ENCODE results near the gene THBS3. TPM values are rescaled to one million over a fixed set of nuclear protein-coding genes. Genes with fewer than 3 reads are reported as not detected.
"Not testable (repeated sequence)": the region's sequence is repeated elsewhere in the genome, so short reads cannot be mapped to it uniquely, and the experiment has no call there.

Gene THBS3
- total and polyA plus RNA-seq, 2 of the 4 experiments (the other 2 are of a cell fraction) = 15.1 to 30.4 TPM

- H4K20me1 ChIP-seq (ENCODE audit: insufficient read depth, low read length); H4K91ac ChIP-seq (ENCODE audit: insufficient read depth, low read depth, low read length); H2BK120ac ChIP-seq (ENCODE audit: low read depth, low read length); H3K14ac ChIP-seq (replicated peaks; ENCODE audit: low read depth, low read length); H3K9me3 ChIP-seq (ENCODE audit: control insufficient read depth, insufficient read depth, low read length); ATAC-seq (ENCODE audit: low read depth); H3K27ac ChIP-seq (ENCODE audit: insufficient read depth, low read length); H3K9ac ChIP-seq (ENCODE audit: low read depth, low read length); H3K9me1 ChIP-seq (ENCODE audit: insufficient read depth, low read length); H2BK5ac ChIP-seq (ENCODE audit: low read depth, low read length, poor library complexity, severe bottlenecking); POLR2A ChIA-PET (ENCODE audit: unreplicated experiment); H4K5ac ChIP-seq (ENCODE audit: low read depth, low read length); H3K36me3 ChIP-seq (ENCODE audit: control insufficient read depth, insufficient read depth, low read length); H2BK15ac ChIP-seq (ENCODE audit: low read depth, low read length); BruUV-seq (replicated peaks); H3K4me2 ChIP-seq (ENCODE audit: low read depth, low read length); H3K4me3 ChIP-seq (ENCODE audit: insufficient read depth, low read depth, low read length); H3K4ac ChIP-seq (ENCODE audit: low read depth, low read length); H2BK20ac ChIP-seq (ENCODE audit: low read depth, low read length); CTCF ChIA-PET; dilution Hi-C loops (cut with HindIII; ENCODE audit: low sequenced_read_pairs, unreplicated experiment); H3K27me3 ChIP-seq (ENCODE audit: control insufficient read depth, insufficient read depth, low read length); in situ Hi-C loops (cut with MboI; ENCODE audit: low sequenced_read_pairs); H2AFZ ChIP-seq (replicated peaks; ENCODE audit: low read length, poor library complexity); intact Hi-C loops (cut with micrococcal nuclease); H2AK9ac ChIP-seq (replicated peaks; ENCODE audit: low read depth, low read length, poor library complexity); DNase-seq; H3K23ac ChIP-seq (ENCODE audit: low read depth, low read length); H2AK5ac ChIP-seq (ENCODE audit: low read depth, low read length); H3K18ac ChIP-seq (ENCODE audit: low read depth, low read length); H3K56ac ChIP-seq (ENCODE audit: extremely low read depth, insufficient read depth, low read length): not testable (repeated sequence)
- H4K8ac ChIP-seq (ENCODE audit: low read depth in 2 of 2, low read length in 2 of 2) = peak overlapping the region; percentile 61 to 95; a peak in 1 of 4 replicates
- no CpG with 5 or more reads among the region's 10 CpGs for WGBS, 2 experiments (ENCODE audit: extremely low coverage in 2 of 2, insufficient read length in 1 of 2)
- peaks cover 15% of the 10 kb centered on the region for H3K4me1 ChIP-seq (ENCODE audit: control insufficient read depth, insufficient read depth, low read length)
- peaks cover 10 to 27% of the 10 kb centered on the region in 2 experiments for H3K79me1 ChIP-seq (ENCODE audit: low read depth in 1 of 2, low read length in 2 of 2)
Measured at GRCh38 chr1:155220211-155220965, 12.7 kb upstream of the THBS3 start.
